ENCODE measurements around the gene ITSN2. TPM values are rescaled to one million over a fixed set of nuclear protein-coding genes. Genes with fewer than 3 reads are reported as not detected.

ITSN2 gene
- total RNA-seq, 1 experiment from 2014 or later = 19.8 TPM

DNA sequence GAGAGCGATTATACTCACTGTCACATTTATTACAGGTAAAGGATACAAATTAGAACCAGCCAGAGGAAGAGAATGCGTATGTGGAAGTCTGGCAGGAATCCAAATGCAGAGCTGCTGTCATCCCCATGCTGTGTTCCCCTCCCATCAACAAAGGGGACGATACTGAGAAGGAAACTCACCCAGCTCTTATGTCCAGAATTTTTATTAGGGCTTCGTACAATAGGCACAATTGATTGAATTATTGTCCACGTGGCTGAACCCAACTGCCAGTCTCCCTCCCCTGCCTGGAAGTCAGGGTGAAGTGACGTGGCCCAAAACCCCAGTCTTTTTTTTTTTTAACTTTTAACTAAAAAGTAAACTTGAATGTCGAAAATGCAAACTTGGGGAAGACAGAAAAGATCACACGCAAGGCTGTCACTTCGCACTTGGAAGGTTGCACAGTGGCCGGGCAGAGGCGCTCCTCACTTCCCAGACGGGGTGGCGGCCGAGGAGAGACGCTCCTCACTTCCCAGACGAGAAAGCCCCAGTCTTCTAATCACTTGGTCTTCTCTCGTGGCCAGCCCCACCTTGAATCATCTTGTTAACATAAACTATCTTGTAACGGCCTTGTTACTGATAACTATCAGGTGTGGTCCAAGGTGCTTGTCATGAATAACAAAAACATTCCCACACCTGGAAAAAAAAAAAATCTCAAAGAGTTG is 40.0 kb upstream of the ITSN2 start:
- ATAC-seq (no peak), DNase-seq (ENCODE audit: low spot score) (no peak)
- Mint-ChIP-seq H3K27me3 (ENCODE audit: low read depth) (peaks cover 13% of the 10 kb centered on the region), H3K4me1 (peaks cover 15% of the 10 kb centered on the region), H3K4me3 (no peak overlapping the region), H3K36me3 (no peaks in the 10 kb centered on the region), H3K27ac (no peak overlapping the region), H3K9me3 (no peaks in the 10 kb centered on the region)
- ChIA-PET POLR2A (no interaction called here), CTCF (no interaction called here)
- TF ChIP-seq ZBTB21 (CRISPR knock-in tag; IDR thresholded peaks at IDR 0.05; ENCODE audit: borderline replicate concordance) = no peak
- TF ChIP-seq, protein P1, sequence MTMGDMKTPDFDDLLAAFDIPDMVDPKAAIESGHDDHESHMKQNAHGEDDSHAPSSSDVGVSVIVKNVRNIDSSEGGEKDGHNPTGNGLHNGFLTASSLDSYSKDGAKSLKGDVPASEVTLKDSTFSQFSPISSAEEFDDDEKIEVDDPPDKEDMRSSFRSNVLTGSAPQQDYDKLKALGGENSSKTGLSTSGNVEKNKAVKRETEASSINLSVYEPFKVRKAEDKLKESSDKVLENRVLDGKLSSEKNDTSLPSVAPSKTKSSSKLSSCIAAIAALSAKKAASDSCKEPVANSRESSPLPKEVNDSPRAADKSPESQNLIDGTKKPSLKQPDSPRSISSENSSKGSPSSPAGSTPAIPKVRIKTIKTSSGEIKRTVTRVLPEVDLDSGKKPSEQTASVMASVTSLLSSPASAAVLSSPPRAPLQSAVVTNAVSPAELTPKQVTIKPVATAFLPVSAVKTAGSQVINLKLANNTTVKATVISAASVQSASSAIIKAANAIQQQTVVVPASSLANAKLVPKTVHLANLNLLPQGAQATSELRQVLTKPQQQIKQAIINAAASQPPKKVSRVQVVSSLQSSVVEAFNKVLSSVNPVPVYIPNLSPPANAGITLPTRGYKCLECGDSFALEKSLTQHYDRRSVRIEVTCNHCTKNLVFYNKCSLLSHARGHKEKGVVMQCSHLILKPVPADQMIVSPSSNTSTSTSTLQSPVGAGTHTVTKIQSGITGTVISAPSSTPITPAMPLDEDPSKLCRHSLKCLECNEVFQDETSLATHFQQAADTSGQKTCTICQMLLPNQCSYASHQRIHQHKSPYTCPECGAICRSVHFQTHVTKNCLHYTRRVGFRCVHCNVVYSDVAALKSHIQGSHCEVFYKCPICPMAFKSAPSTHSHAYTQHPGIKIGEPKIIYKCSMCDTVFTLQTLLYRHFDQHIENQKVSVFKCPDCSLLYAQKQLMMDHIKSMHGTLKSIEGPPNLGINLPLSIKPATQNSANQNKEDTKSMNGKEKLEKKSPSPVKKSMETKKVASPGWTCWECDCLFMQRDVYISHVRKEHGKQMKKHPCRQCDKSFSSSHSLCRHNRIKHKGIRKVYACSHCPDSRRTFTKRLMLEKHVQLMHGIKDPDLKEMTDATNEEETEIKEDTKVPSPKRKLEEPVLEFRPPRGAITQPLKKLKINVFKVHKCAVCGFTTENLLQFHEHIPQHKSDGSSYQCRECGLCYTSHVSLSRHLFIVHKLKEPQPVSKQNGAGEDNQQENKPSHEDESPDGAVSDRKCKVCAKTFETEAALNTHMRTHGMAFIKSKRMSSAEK (CRISPR knock-in tag; IDR thresholded peaks at IDR 0.05; ENCODE audit: borderline replicate concordance) = no peak
- TF ChIP-seq TP53 (CRISPR knock-in tag; IDR thresholded peaks at IDR 0.05) = no peak
- TF ChIP-seq CBFB (CRISPR knock-in tag; IDR thresholded peaks at IDR 0.05; ENCODE audit: low read depth) = no peak
- no peak for TF ChIP-seq MYBL2 (CRISPR knock-in tag; IDR thresholded peaks at IDR 0.05)
- TF ChIP-seq, protein P2, sequence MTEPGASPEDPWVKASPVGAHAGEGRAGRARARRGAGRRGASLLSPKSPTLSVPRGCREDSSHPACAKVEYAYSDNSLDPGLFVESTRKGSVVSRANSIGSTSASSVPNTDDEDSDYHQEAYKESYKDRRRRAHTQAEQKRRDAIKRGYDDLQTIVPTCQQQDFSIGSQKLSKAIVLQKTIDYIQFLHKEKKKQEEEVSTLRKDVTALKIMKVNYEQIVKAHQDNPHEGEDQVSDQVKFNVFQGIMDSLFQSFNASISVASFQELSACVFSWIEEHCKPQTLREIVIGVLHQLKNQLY (CRISPR knock-in tag; IDR thresholded peaks at IDR 0.05) = no peak
- TF ChIP-seq KAT7 (CRISPR knock-in tag; IDR thresholded peaks at IDR 0.05; ENCODE audit: borderline replicate concordance) = no peak
- no peak for TF ChIP-seq NR1H2 (CRISPR knock-in tag; IDR thresholded peaks at IDR 0.05)
- TF ChIP-seq FOXJ3 (CRISPR knock-in tag; IDR thresholded peaks at IDR 0.05; ENCODE audit: borderline replicate concordance) = no peak
- no peak for TF ChIP-seq EMX1 (CRISPR knock-in tag; IDR thresholded peaks at IDR 0.05)
- no peak for TF ChIP-seq ZNF671 (CRISPR knock-in tag; IDR thresholded peaks at IDR 0.05)
- no peak for TF ChIP-seq TEAD1 (CRISPR knock-in tag; IDR thresholded peaks at IDR 0.05)
- no peak for TF ChIP-seq NFE2L1 (CRISPR knock-in tag; IDR thresholded peaks at IDR 0.05)

DNA sequence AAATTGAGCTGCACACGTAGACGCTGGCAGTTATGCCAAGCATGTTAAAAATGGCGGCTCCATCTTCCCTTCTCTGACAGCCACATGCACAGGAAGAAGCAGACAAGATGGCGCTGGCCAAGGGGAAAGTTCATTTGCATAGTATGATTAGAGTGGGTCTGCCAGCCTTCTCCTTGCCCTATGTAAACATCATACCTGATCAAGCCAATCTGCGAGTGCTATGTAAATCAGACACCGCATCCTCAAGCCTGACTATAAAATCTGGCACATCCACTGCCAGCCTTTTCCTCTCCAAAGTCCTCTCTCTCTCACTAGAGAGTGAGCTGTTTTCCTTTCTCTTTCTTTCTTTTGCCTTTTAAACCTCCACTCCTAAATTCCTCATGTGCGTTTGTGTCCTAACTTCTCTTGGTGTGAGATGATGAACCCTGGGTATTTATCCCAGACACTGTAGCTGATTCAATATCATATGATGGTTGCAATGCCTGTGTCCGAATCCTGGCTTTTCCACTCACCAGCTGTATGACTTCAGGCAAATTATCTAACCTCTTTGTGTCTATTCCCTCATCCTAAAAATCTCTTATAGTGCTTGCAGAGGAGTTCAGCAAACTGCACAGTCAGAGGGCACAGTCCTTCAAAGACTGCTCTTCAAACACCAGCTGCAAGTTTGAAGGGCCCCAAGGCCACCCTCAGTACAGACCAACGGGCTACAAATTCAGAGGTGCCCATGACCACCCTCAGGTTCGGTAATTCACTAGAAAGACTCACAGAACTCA is 39.3 kb upstream of the ITSN2 start:
- H3K27ac Mint-ChIP-seq = no peak overlapping the region
- no peak overlapping the region for H3K4me3 Mint-ChIP-seq
- H3K36me3 Mint-ChIP-seq = no peaks in the 10 kb centered on the region
- H3K9me3 Mint-ChIP-seq = no peaks in the 10 kb centered on the region
- H3K4me1 Mint-ChIP-seq = peaks cover 15% of the 10 kb centered on the region
- ATAC-seq (no peak), DNase-seq (ENCODE audit: low spot score) (no peak)
- ChIA-PET POLR2A (no interaction called here), CTCF (no interaction called here)
- H3K27me3 Mint-ChIP-seq (ENCODE audit: low read depth) = peaks cover 13% of the 10 kb centered on the region
- no peak for TF ChIP-seq ETV6 (CRISPR knock-in tag; IDR thresholded peaks at IDR 0.05)
- peak; percentile 67 for TF ChIP-seq GABPB1 (CRISPR knock-in tag; IDR thresholded peaks at IDR 0.05)
- TF ChIP-seq, protein P3, sequence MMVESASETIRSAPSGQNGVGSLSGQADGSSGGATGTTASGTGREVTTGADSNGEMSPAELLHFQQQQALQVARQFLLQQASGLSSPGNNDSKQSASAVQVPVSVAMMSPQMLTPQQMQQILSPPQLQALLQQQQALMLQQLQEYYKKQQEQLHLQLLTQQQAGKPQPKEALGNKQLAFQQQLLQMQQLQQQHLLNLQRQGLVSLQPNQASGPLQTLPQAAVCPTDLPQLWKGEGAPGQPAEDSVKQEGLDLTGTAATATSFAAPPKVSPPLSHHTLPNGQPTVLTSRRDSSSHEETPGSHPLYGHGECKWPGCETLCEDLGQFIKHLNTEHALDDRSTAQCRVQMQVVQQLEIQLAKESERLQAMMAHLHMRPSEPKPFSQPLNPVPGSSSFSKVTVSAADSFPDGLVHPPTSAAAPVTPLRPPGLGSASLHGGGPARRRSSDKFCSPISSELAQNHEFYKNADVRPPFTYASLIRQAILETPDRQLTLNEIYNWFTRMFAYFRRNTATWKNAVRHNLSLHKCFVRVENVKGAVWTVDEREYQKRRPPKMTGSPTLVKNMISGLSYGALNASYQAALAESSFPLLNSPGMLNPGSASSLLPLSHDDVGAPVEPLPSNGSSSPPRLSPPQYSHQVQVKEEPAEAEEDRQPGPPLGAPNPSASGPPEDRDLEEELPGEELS (CRISPR knock-in tag; IDR thresholded peaks at IDR 0.05) = no peak
- no peak for TF ChIP-seq EMX1 (CRISPR knock-in tag; IDR thresholded peaks at IDR 0.05)
- no peak for TF ChIP-seq SMAD3 (CRISPR knock-in tag; IDR thresholded peaks at IDR 0.05; ENCODE audit: borderline replicate concordance)
- TF ChIP-seq, protein P4, sequence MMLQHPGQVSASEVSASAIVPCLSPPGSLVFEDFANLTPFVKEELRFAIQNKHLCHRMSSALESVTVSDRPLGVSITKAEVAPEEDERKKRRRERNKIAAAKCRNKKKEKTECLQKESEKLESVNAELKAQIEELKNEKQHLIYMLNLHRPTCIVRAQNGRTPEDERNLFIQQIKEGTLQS (CRISPR knock-in tag; conservative IDR thresholded peaks at IDR 0.05) = no peak
- no peak for TF ChIP-seq TEAD1 (CRISPR knock-in tag; IDR thresholded peaks at IDR 0.05)

Data from WTC11 (cell line).